Measurements from ENCODE around the gene SUMO4. TPM values are rescaled to one million over a fixed set of nuclear protein-coding genes. Genes with fewer than 3 reads are reported as not detected.

Gene SUMO4
- total RNA-seq, 1 experiment from 2014 or later = 1.1 TPM

GRCh38 chr6:149385998-149386646, 13.9 kb upstream of the SUMO4 start:
- TF ChIP-seq SIN3A (IDR thresholded peaks at IDR 0.05; ENCODE audit: borderline replicate concordance, insufficient read depth, low read depth, low read length) (no peak), POLR2AphosphoS5 (IDR thresholded peaks at IDR 0.05; ENCODE audit: low read depth, low read length) (no peak), TCF7L2 (IDR thresholded peaks at IDR 0.05; ENCODE audit: low read depth, low read length) (no peak)
- TF ChIP-seq, protein P1, sequence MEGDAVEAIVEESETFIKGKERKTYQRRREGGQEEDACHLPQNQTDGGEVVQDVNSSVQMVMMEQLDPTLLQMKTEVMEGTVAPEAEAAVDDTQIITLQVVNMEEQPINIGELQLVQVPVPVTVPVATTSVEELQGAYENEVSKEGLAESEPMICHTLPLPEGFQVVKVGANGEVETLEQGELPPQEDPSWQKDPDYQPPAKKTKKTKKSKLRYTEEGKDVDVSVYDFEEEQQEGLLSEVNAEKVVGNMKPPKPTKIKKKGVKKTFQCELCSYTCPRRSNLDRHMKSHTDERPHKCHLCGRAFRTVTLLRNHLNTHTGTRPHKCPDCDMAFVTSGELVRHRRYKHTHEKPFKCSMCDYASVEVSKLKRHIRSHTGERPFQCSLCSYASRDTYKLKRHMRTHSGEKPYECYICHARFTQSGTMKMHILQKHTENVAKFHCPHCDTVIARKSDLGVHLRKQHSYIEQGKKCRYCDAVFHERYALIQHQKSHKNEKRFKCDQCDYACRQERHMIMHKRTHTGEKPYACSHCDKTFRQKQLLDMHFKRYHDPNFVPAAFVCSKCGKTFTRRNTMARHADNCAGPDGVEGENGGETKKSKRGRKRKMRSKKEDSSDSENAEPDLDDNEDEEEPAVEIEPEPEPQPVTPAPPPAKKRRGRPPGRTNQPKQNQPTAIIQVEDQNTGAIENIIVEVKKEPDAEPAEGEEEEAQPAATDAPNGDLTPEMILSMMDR (IDR thresholded peaks at IDR 0.05) = no peak
- TF ChIP-seq, protein P2, sequence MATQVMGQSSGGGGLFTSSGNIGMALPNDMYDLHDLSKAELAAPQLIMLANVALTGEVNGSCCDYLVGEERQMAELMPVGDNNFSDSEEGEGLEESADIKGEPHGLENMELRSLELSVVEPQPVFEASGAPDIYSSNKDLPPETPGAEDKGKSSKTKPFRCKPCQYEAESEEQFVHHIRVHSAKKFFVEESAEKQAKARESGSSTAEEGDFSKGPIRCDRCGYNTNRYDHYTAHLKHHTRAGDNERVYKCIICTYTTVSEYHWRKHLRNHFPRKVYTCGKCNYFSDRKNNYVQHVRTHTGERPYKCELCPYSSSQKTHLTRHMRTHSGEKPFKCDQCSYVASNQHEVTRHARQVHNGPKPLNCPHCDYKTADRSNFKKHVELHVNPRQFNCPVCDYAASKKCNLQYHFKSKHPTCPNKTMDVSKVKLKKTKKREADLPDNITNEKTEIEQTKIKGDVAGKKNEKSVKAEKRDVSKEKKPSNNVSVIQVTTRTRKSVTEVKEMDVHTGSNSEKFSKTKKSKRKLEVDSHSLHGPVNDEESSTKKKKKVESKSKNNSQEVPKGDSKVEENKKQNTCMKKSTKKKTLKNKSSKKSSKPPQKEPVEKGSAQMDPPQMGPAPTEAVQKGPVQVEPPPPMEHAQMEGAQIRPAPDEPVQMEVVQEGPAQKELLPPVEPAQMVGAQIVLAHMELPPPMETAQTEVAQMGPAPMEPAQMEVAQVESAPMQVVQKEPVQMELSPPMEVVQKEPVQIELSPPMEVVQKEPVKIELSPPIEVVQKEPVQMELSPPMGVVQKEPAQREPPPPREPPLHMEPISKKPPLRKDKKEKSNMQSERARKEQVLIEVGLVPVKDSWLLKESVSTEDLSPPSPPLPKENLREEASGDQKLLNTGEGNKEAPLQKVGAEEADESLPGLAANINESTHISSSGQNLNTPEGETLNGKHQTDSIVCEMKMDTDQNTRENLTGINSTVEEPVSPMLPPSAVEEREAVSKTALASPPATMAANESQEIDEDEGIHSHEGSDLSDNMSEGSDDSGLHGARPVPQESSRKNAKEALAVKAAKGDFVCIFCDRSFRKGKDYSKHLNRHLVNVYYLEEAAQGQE (IDR thresholded peaks at IDR 0.05; ENCODE audit: insufficient read depth in 1 of 2, low read depth in 2 of 2, low read length in 1 of 2) = no peak
- DNase-seq (ENCODE audit: low read depth, low spot score) (no peak), ATAC-seq (no peak)
- Histone ChIP-seq H3K4me1 (ENCODE audit: control insufficient read depth, insufficient read depth, low read length) (no peaks in the 10 kb centered on the region), H3K36me3 (ENCODE audit: control insufficient read depth, insufficient read depth, low read length) (no peaks in the 10 kb centered on the region), H3K9me3 (ENCODE audit: control insufficient read depth, insufficient read depth, low read depth, low read length) (no peaks in the 10 kb centered on the region), H3K27ac (ENCODE audit: low read length) (no peak overlapping the region), H3K4me3 (ENCODE audit: low read depth in 2 of 2, low read length in 2 of 2) (no peak overlapping the region), H3K27me3 (ENCODE audit: control insufficient read depth, insufficient read depth, low read length) (no peaks in the 10 kb centered on the region)
- no TSS peak for BruUV-seq (replicated peaks)
- intact Hi-C loops (cut with micrococcal nuclease; ENCODE audit: unreplicated experiment) = no loop called here
- POLR2A ChIA-PET = no interaction called here
- CTCF ChIA-PET = no interaction called here
- in situ Hi-C loops (cut with HindIII; ENCODE audit: low pct_unique_long_range_greater_than_20kb, low sequenced_read_pairs) = no loop called here

- in situ Hi-C loops (cut with HindIII; ENCODE audit: low pct_unique_long_range_greater_than_20kb, low sequenced_read_pairs) = no loop called here
- H3K27ac ChIP-seq (ENCODE audit: low read length) = no peak overlapping the region
- no peaks in the 10 kb centered on the region for H3K27me3 ChIP-seq (ENCODE audit: control insufficient read depth, insufficient read depth, low read length)
- POLR2A ChIA-PET = no interaction called here
- no peak for DNase-seq (ENCODE audit: low read depth, low spot score)
- intact Hi-C loops (cut with micrococcal nuclease; ENCODE audit: unreplicated experiment) = no loop called here
- ATAC-seq = no peak
- H3K4me3 ChIP-seq (ENCODE audit: low read depth in 2 of 2, low read length in 2 of 2) = no peak overlapping the region
- no TSS peak for BruUV-seq (replicated peaks)
- H3K4me1 ChIP-seq (ENCODE audit: control insufficient read depth, insufficient read depth, low read length) = no peaks in the 10 kb centered on the region
- H3K9me3 ChIP-seq (ENCODE audit: control insufficient read depth, insufficient read depth, low read depth, low read length) = no peaks in the 10 kb centered on the region
- TF ChIP-seq, protein P1 (IDR thresholded peaks at IDR 0.05) = no peak
- no peak for TF ChIP-seq TCF7L2 (IDR thresholded peaks at IDR 0.05; ENCODE audit: low read depth, low read length)
- no peak for TF ChIP-seq POLR2AphosphoS5 (IDR thresholded peaks at IDR 0.05; ENCODE audit: low read depth, low read length)
- TF ChIP-seq, protein P2 (IDR thresholded peaks at IDR 0.05; ENCODE audit: insufficient read depth in 1 of 2, low read depth in 2 of 2, low read length in 1 of 2) = no peak
- TF ChIP-seq SIN3A (IDR thresholded peaks at IDR 0.05; ENCODE audit: borderline replicate concordance, insufficient read depth, low read depth, low read length) = no peak
- no peaks in the 10 kb centered on the region for H3K36me3 ChIP-seq (ENCODE audit: control insufficient read depth, insufficient read depth, low read length)
- CTCF ChIA-PET = no interaction called here
Observed at GRCh38 chr6:149387779-149388512, 12.1 kb upstream of the SUMO4 start.
